Subcutaneous adipose tissue (tissue), 4 donors: Measurements from ENCODE around the gene GNG2. TPM values are rescaled to one million over a fixed set of nuclear protein-coding genes. Genes with fewer than 3 reads are reported as not detected.

Experiments used
- total RNA-seq, 4 donors: library from RNA; depleted of rRNA; stranded (reverse); fragments of >200 nt; gene quantifications; one replicate each; pipeline ENCODE4 v1.1.0, GENCODE V29; 2016
- TF ChIP-seq, protein P1 (sequence below): fragments of 450-650 bp; IDR thresholded peaks from one replicate; pipeline ENCODE4 v1.5.1; 2016; ENCODE audit warnings: low read depth, mild to moderate bottlenecking, control low read depth, antibody characterized with exemption, moderate library complexity

GNG2 gene
- total RNA-seq, 4 donors from 2014 or later = 54.8 to 130 (median 102) TPM

- TF ChIP-seq, protein P1, sequence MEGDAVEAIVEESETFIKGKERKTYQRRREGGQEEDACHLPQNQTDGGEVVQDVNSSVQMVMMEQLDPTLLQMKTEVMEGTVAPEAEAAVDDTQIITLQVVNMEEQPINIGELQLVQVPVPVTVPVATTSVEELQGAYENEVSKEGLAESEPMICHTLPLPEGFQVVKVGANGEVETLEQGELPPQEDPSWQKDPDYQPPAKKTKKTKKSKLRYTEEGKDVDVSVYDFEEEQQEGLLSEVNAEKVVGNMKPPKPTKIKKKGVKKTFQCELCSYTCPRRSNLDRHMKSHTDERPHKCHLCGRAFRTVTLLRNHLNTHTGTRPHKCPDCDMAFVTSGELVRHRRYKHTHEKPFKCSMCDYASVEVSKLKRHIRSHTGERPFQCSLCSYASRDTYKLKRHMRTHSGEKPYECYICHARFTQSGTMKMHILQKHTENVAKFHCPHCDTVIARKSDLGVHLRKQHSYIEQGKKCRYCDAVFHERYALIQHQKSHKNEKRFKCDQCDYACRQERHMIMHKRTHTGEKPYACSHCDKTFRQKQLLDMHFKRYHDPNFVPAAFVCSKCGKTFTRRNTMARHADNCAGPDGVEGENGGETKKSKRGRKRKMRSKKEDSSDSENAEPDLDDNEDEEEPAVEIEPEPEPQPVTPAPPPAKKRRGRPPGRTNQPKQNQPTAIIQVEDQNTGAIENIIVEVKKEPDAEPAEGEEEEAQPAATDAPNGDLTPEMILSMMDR = no peak
Measured at GRCh38 chr14:51877810-51878209, 17.4 kb downstream of the GNG2 start.

DNA sequence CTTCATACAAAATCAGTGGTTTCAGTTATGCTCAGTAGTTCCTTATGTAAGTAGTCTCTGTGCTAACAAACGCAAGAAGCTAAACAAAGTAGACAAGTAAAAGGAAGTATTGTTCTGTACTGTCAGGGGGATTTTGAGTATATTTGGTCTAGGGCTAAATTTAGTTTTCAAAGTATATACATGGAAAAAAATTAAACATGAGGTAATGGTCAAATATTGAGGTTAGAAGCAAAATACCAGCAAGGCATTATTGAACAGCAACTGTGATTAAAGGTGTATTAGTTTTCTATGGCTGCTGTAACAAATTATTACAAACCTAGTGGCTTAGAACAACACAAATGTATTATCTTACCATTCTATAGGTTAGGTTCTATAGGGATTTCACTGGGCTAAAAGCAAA, 18.8 kb downstream of the GNG2 start:
- TF ChIP-seq, protein P1 = no peak

GRCh38 chr14:51880835-51881580, 20.6 kb downstream of the GNG2 start:
- TF ChIP-seq, protein P1 = no peak

DNA sequence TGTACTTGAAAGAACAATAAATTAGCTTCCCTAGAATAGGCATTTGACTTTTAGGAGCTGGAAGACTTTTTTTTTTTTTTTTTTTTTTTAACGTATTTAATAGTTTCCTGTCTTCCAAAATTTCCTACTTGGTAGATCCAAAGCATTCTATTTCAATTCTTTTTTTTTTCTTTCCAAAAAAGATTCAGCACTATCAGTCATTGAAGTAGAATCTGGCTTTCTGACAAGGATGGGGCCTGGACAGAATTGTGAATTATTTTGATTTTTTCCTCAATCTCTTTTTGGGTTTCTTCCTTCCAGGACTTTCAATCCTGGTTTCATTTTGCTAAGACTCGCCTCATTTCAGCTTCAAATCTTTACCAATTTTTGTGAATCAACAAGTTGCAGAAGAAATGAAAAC, 21.2 kb downstream of the GNG2 start:
- TF ChIP-seq, protein P1 = no peak

- TF ChIP-seq, protein P1 = no peak
Measured at GRCh38 chr14:51883232-51883631, 22.8 kb downstream of the GNG2 start.

- TF ChIP-seq, protein P1 = no peak
Measured at GRCh38 chr14:51884086-51884927, 23.9 kb downstream of the GNG2 start.

GRCh38 chr14:51889851-51890250, 29.4 kb downstream of the GNG2 start:
- TF ChIP-seq, protein P1 = no peak
